Rectal smooth muscle tissue (tissue), 1 donor: Measurements from ENCODE around the gene NID1.
"Not testable (repeated sequence)": the region's sequence is repeated elsewhere in the genome, so short reads cannot be mapped to it uniquely, and the experiment has no call there.

Experiments
- H3K27ac ChIP-seq: one replicate; pipeline ENCODE4 v1.7.0; 2013; ENCODE audit warnings: low read depth, low read length, inconsistent platforms
- H3K27me3 ChIP-seq: one replicate; pipeline ENCODE4 v1.7.0; 2013; ENCODE audit warnings: low read length; ENCODE audit not compliant: control insufficient read depth, insufficient read depth
- H3K36me3 ChIP-seq: one replicate; pipeline ENCODE4 v1.7.0; 2013; ENCODE audit warnings: low read length; ENCODE audit not compliant: control insufficient read depth, insufficient read depth
- H3K4me1 ChIP-seq: one replicate; pipeline ENCODE4 v1.7.0; 2013; ENCODE audit warnings: low read length; ENCODE audit not compliant: control insufficient read depth, insufficient read depth
- H3K4me3 ChIP-seq: one replicate; pipeline ENCODE4 v1.7.0; 2013; ENCODE audit warnings: low read length
- H3K9ac ChIP-seq: one replicate; pipeline ENCODE4 v1.7.0; 2013; ENCODE audit warnings: low read length

The NID1 gene

GRCh38 chr1:236009191-236009590 is 55.7 kb downstream of the NID1 start:
- Histone ChIP-seq H3K36me3 (peaks cover 18% of the 10 kb centered on the region), H3K4me3 (no peak overlapping the region), H3K27ac (peak overlapping the region; percentile 32), H3K27me3 (no peaks in the 10 kb centered on the region), H3K9ac (no peak overlapping the region), H3K4me1 (peaks cover 5% of the 10 kb centered on the region)

DNA sequence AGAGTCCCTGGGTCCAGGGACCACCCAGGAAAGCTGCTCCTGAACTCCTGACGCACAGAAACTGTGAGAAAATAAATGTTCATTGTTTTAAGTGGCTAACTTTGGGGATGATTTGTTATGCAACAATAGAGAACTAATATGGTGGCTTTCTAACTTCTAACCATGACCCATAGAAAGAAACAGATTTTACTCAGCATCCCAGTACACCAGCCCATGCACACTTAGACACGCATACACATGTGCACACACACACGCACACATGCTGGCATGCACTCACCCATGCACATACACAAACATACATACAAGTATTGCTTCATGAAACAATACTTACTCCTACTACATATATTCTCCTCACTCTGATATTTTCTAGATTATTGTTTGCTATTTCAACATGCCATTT is 57.1 kb downstream of the NID1 start:
- H3K9ac ChIP-seq = no peak overlapping the region
- peaks cover 5% of the 10 kb centered on the region for H3K4me1 ChIP-seq
- no peak overlapping the region for H3K4me3 ChIP-seq
- H3K36me3 ChIP-seq = peaks cover 21% of the 10 kb centered on the region
- H3K27me3 ChIP-seq = no peaks in the 10 kb centered on the region
- no peak overlapping the region for H3K27ac ChIP-seq

- peaks cover 11% of the 10 kb centered on the region for H3K36me3 ChIP-seq
- not testable (repeated sequence) for H3K27ac ChIP-seq, H3K27me3 ChIP-seq, H3K4me1 ChIP-seq, H3K4me3 ChIP-seq, H3K9ac ChIP-seq
Observed at GRCh38 chr1:236003058-236003457, 61.8 kb downstream of the NID1 start.

GRCh38 chr1:236002572-236002971 is 62.3 kb downstream of the NID1 start:
- Histone ChIP-seq H3K36me3 (peaks cover 7% of the 10 kb centered on the region), H3K4me3 (no peak overlapping the region), H3K4me1 (no peaks in the 10 kb centered on the region), H3K27me3 (no peaks in the 10 kb centered on the region), H3K9ac (no peak overlapping the region), H3K27ac (no peak overlapping the region)

- Histone ChIP-seq H3K27ac (no peak overlapping the region), H3K36me3 (peaks cover 5% of the 10 kb centered on the region), H3K27me3 (no peaks in the 10 kb centered on the region), H3K4me3 (no peak overlapping the region), H3K9ac (no peak overlapping the region), H3K4me1 (no peaks in the 10 kb centered on the region)
Observed at GRCh38 chr1:236002025-236002390, 62.9 kb downstream of the NID1 start.

DNA sequence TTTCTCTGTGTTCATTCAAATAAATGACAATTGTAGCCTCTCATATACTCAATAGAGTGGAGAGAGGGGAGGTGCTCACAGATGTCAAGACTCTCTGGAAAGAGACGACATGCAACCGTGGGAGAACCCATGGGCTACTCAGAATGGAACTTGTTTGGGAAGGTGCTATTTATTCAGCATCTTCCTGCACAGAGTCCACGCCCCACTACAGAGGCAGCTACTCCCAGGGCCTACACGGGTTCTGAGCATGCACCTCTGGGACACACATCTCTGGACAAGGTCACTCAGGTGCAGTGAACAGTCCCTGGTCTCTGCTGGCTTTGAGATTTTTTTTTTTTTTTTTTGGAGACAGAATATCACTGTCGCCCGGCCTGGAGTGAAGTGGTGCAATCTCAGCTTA is 64.1 kb downstream of the NID1 start:
- Histone ChIP-seq H3K9ac (no peak overlapping the region), H3K27ac (peak overlapping the region; percentile 30)

GRCh38 chr1:235999259-235999925 is 65.5 kb downstream of the NID1 start:
- Histone ChIP-seq H3K9ac (no peak overlapping the region), H3K27ac (no peak overlapping the region), H3K27me3 (no peaks in the 10 kb centered on the region), H3K36me3 (peaks cover 8% of the 10 kb centered on the region), H3K4me3 (no peak overlapping the region), H3K4me1 (no peaks in the 10 kb centered on the region)

More for the DNA sequence above, 64.1 kb downstream of the NID1 start:
- Histone ChIP-seq H3K27me3 (no peaks in the 10 kb centered on the region), H3K36me3 (peaks cover 8% of the 10 kb centered on the region), H3K4me1 (no peaks in the 10 kb centered on the region), H3K4me3 (no peak overlapping the region)

DNA sequence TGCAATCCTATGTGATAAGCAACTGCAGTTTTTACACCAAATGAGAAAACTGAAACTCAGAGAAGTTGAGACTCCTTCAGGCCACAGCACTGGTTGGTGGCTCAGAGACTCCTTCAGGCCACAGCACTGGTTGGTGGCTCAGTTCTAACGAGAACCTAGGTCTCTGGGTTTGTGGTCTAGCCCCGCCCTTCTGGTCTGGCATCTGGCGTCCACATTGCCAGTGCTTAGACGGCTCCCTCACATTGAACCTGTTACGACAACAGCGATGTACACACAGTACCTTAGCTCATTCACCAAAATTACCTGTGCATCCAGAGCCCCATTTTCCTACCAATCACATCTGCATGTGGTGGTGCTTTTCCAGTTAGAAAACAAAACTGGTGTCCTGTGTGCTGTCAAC is 66.1 kb downstream of the NID1 start:
- Histone ChIP-seq H3K36me3 (peaks cover 8% of the 10 kb centered on the region), H3K27me3 (no peaks in the 10 kb centered on the region), H3K4me3 (no peak overlapping the region), H3K27ac (no peak overlapping the region), H3K4me1 (no peaks in the 10 kb centered on the region), H3K9ac (no peak overlapping the region)

- Histone ChIP-seq H3K36me3 (peaks cover 10% of the 10 kb centered on the region), H3K4me1 (no peaks in the 10 kb centered on the region), H3K4me3 (no peak overlapping the region), H3K9ac (no peak overlapping the region), H3K27me3 (no peaks in the 10 kb centered on the region), H3K27ac (no peak overlapping the region)
Observed at GRCh38 chr1:235997931-235998330, 67.0 kb downstream of the NID1 start.

DNA sequence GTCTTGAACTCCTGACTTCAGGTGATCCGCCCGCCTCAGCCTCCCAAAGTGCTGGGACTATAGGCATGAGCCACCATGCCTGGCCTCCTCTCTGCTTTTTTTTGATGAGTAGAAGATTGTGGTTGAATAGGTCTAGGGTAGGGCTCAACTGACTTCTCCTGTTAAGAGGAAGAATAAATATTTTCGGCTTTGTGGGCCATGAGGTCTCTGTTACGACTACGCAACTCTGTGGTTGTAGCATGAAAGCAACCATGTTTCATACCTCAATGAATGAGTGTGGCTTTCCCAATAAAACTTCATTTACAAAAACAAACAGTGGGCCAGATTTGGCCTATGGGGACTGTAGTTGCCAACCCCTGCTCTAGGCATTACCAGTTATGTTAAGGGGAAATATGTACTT is 67.8 kb downstream of the NID1 start:
- no peak overlapping the region for H3K9ac ChIP-seq
- H3K4me3 ChIP-seq = no peak overlapping the region
- peaks cover 11% of the 10 kb centered on the region for H3K36me3 ChIP-seq
- no peaks in the 10 kb centered on the region for H3K27me3 ChIP-seq
- no peak overlapping the region for H3K27ac ChIP-seq
- no peaks in the 10 kb centered on the region for H3K4me1 ChIP-seq

DNA sequence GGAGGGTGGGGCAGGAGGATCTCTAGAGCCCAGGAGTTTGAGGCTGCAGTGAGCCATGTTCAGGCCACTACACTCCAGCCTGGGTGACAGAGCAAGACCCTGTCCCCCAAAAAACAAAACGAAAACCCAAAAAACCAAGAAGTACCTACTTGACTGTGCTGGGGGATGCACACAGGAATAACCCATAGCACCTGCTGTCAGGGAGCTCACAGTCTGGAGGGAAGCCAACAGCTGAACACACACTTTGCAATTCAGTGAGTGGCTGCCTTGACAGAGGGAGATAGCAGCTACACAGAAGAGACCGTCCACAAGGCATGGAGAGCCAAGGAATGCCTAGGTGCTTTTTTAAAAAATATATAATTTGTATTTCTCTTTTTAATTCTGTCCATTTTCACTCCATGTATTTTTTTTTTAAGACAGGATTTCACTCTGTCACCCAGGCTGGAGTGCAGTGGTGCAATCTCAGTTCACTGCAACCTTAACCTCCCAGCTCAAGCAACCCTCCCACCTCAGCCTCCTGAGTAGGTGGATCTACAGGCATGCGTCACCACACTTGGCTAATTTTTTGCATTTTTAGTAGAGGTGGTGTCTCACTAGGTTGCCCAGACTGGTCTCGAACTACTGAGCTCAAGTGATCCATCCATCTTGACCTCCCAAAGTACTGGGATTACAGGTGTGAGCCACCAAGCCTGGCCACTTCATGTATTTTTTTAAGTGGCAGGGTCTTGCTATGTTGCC is 68.7 kb downstream of the NID1 start:
- H3K9ac ChIP-seq = no peak overlapping the region
- no peaks in the 10 kb centered on the region for H3K27me3 ChIP-seq
- no peak overlapping the region for H3K4me3 ChIP-seq
- H3K27ac ChIP-seq = no peak overlapping the region
- H3K4me1 ChIP-seq = no peaks in the 10 kb centered on the region
- peaks cover 11% of the 10 kb centered on the region for H3K36me3 ChIP-seq

GRCh38 chr1:235995511-235995910 is 69.4 kb downstream of the NID1 start:
- no peak overlapping the region for H3K4me3 ChIP-seq

GRCh38 chr1:235993652-235994051 is 71.2 kb downstream of the NID1 start:
- peaks cover 27% of the 10 kb centered on the region for H3K36me3 ChIP-seq
- H3K27me3 ChIP-seq = no peaks in the 10 kb centered on the region
- H3K4me1 ChIP-seq = no peaks in the 10 kb centered on the region
- H3K9ac ChIP-seq = no peak overlapping the region
- no peak overlapping the region for H3K27ac ChIP-seq
- no peak overlapping the region for H3K4me3 ChIP-seq

More at GRCh38 chr1:235995511-235995910, 69.4 kb downstream of the NID1 start:
- Histone ChIP-seq H3K9ac (no peak overlapping the region), H3K27me3 (no peaks in the 10 kb centered on the region), H3K4me1 (no peaks in the 10 kb centered on the region), H3K27ac (no peak overlapping the region), H3K36me3 (peaks cover 17% of the 10 kb centered on the region)
